ENCODE data around the gene ACTR6.
"Not testable (repeated sequence)": the region's sequence is repeated elsewhere in the genome, so short reads cannot be mapped to it uniquely, and the experiment has no call there.

The ACTR6 gene

DNA sequence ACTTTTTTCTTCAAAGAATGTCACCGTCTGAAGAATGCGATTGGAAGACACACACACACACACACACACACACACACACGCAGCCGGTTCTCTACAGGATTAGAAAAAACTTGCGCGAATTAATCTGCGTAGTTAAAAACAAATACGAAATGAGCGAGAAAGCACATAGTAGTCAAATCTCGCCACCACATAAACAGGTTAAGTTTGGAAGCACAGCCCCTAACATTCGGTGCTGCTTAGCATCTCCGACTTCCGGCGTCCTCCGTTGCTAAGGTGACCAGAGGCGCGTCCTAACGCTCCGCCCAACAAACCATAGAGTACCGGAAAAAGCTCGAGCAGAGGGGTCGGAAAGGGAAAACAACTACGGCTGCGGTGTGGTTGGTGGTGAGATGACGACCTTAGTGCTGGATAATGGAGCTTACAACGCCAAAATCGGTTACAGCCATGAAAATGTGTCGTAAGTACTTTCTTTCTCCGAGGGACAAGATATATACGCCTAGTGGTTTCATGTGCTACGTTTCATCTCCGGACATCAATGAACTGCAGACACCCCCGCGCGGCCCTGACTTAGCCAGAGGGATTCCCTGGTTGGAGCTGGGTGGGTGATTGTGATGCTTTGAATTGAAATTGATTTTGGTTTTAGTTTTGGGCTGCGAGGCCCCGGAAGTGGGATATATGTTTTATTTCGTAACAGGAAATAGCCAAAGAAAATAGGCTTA lies at the start of gene ACTR6:
Gene ACTR6, plus strand, starts transcription at position 353 of the 719 bp plus-strand sequence. Its CDS starts 37 bp downstream, at position 390.
- in situ Hi-C loops (cut with MboI; ENCODE audit: low sequenced_read_pairs), result no loop called here

GRCh38 chr12:100151769-100152168 lies 48.8 kb upstream of the ACTR6 start:
- in situ Hi-C loops (cut with MboI; ENCODE audit: low sequenced_read_pairs), result no loop called here

DNA sequence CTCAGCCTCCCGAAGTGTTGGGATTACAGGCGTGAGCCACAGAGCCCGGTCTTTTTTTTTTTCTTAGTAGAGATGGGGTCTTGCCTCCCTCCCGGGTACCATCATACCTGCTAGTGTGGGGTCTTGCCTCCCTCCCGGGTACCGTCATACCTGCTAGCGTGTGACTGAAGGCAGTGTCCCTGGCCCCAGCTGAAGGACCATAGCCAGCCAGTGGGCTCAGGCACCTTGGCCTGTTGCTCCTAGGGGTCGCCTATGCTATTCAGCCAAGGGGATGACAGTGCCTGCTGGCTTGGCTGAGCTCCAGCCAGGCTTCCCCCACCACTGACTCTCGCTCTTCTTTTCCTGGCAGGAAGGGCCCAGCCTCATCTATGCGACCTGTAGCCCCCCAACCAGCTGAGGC lies 47.5 kb upstream of the ACTR6 start:
- in situ Hi-C loops (cut with MboI; ENCODE audit: low sequenced_read_pairs), result no loop called here

GRCh38 chr12:100154474-100155247 lies 46.0 kb upstream of the ACTR6 start:
- in situ Hi-C loops (cut with MboI; ENCODE audit: low sequenced_read_pairs), result no loop called here

- in situ Hi-C loops (cut with MboI; ENCODE audit: low sequenced_read_pairs), result no loop called here
Observed at GRCh38 chr12:100156731-100157426, 43.7 kb upstream of the ACTR6 start.

DNA sequence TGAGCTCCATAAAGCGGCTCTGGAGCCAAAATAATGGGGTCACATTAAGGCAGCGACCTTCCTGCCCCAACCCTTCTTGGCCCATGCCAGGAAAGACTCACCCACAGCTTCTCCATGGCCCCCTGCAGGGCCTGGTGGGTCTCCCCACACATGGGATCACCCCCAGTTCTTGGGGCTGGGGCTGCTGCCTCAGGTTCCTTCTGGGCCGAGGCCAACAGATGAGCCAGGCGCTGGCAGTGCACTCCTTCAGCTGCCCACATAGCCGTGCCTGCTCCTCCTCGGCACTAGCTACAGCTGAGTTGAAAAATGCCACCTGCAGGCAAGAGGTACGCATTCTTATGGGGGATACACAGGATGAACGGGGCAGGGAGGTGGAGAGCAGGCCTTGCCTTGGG lies 43.2 kb upstream of the ACTR6 start:
- in situ Hi-C loops (cut with MboI; ENCODE audit: low sequenced_read_pairs), result no loop called here

- in situ Hi-C loops (cut with MboI; ENCODE audit: low sequenced_read_pairs), result no loop called here
Observed at GRCh38 chr12:100158535-100158934, 42.1 kb upstream of the ACTR6 start.

- in situ Hi-C loops (cut with MboI; ENCODE audit: low sequenced_read_pairs), result no loop called here
Observed at GRCh38 chr12:100159391-100160104, 41.1 kb upstream of the ACTR6 start.

- in situ Hi-C loops (cut with MboI; ENCODE audit: low sequenced_read_pairs), result no loop called here
Observed at GRCh38 chr12:100163416-100164152, 37.0 kb upstream of the ACTR6 start.

GRCh38 chr12:100164153-100164704 lies 36.4 kb upstream of the ACTR6 start:
- in situ Hi-C loops (cut with MboI; ENCODE audit: low sequenced_read_pairs), result no loop called here

- in situ Hi-C loops (cut with MboI; ENCODE audit: low sequenced_read_pairs), result no loop called here
Observed at GRCh38 chr12:100165356-100165755, 35.3 kb upstream of the ACTR6 start.

- in situ Hi-C loops (cut with MboI; ENCODE audit: low sequenced_read_pairs), result no loop called here
Observed at GRCh38 chr12:100166232-100166631, 34.4 kb upstream of the ACTR6 start.

GRCh38 chr12:100168562-100168961 lies 32.1 kb upstream of the ACTR6 start:
- in situ Hi-C loops (cut with MboI; ENCODE audit: low sequenced_read_pairs), result no loop called here

- in situ Hi-C loops (cut with MboI; ENCODE audit: low sequenced_read_pairs), result no loop called here
Observed at GRCh38 chr12:100169345-100169744, 31.3 kb upstream of the ACTR6 start.

DNA sequence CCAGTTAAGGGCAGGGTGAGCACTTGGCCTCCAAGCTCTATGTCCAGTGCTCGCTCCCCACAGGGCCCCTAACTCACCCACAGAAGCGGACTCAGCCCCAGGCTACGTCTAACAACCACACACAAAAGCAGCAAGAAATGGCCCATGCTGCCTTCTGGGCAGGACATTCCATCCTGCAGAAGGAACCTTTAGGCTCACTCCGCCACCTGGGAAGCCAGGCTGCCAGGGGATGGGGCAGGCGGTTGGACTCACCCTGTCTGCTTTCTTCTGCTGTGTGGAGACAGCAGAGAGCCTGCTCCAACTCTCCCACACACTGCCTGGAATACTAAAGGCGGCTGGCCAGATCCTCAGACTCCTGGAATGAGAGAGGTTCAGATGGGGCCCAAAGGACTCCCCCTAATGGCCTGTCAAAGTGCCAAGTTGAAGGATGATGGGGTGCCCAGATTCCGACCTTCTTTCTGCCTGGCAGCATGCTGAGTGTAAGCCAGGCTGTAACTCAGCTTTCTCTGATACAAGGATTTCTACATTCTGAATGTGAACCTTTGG lies 30.2 kb upstream of the ACTR6 start:
- in situ Hi-C loops (cut with MboI; ENCODE audit: low sequenced_read_pairs), result no loop called here

DNA sequence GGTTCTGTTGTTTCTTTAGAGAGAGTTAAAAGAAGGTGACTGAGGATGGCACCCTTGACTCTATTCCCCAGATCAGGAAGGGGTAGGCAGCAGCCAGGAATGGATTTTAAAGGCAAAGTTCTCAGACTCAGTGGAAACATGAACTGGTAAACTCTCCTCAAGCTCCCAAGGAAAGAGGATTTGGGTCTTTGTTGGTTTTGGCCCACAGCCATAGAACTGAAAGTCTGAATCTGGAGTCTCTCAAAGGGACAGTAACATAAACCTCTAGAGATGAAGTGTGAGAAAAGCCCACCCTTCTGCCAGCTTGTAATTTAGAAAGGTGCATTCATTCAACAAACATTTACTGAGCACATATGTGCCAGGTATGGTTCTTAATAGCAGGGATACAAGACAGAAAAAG lies 29.4 kb upstream of the ACTR6 start:
- in situ Hi-C loops (cut with MboI; ENCODE audit: low sequenced_read_pairs), result no loop called here

DNA sequence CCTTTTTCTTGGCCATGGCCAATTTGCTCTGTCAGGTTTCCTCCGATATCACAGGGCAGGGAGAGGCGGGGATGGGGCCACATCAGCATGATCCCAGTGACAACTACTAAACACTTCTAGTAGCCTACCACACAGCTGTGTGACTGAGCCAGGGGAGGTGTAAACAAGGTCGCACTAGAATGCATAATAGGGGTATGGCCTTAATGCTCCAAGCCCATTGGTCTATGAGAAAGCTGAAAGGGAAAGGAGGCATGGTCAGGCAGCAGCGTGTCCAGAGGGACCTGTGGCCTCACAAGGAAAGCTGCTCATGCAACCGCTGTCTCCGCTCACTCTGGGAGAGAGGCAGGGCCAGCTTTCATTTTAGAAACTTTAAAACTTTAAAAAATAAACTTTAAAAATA lies 27.5 kb upstream of the ACTR6 start:
- in situ Hi-C loops (cut with MboI; ENCODE audit: low sequenced_read_pairs), result no loop called here

- in situ Hi-C loops (cut with MboI; ENCODE audit: low sequenced_read_pairs), result no loop called here
Observed at GRCh38 chr12:100174495-100174894, 26.1 kb upstream of the ACTR6 start.

- in situ Hi-C loops (cut with MboI; ENCODE audit: low sequenced_read_pairs), result not testable (repeated sequence)
Observed at GRCh38 chr12:100176493-100176892, 24.1 kb upstream of the ACTR6 start.

DNA sequence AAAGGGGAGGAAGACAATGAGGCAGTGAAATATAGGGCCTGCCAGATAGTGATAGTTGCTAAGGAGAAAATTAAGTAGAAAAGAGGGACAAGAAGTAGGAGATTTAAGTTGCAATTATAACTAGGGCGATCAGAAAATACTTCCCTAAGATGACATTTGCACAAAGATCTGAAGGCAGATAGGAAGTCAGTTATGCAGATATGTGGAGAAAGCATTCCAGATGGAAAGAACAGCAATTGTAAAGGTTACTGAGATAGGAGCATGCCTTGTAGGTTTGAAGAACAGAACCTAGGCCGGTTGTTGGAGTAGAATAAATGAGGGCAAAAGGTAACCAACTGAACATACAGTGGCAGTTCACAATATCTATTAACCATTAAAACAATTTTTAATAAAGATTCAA lies 21.4 kb upstream of the ACTR6 start:
- in situ Hi-C loops (cut with MboI; ENCODE audit: low sequenced_read_pairs), result no loop called here

All from hTERT RPE-1 (cell line).